Suprapubic skin (tissue), 4 donors: ENCODE results near the gene GUCY1A1. TPM values are rescaled to one million over a fixed set of nuclear protein-coding genes. Genes with fewer than 3 reads are reported as not detected.

Source experiments
- DNase-seq, 2 donors: peaks; one replicate each; pipeline ENCODE4 v3.0.0-alpha.2; 2019; ENCODE audit warnings: low spot score in 2 of 2
- H3K27ac ChIP-seq: fragments of 200-600 bp; sonication (generic); one replicate; pipeline ENCODE4 v1.5.1; 2019
- H3K27me3 ChIP-seq: fragments of 200-600 bp; sonication (generic); one replicate; pipeline ENCODE4 v1.5.1; 2019
- H3K36me3 ChIP-seq: fragments of 200-600 bp; sonication (generic); one replicate; pipeline ENCODE4 v1.5.1; 2019
- H3K4me1 ChIP-seq: fragments of 200-600 bp; sonication (generic); one replicate; pipeline ENCODE4 v1.5.1; 2019
- H3K4me3 ChIP-seq: fragments of 200-600 bp; sonication (generic); one replicate; pipeline ENCODE4 v1.5.1; 2019; ENCODE audit warnings: mild to moderate bottlenecking
- H3K9me3 ChIP-seq: fragments of 200-600 bp; sonication (generic); one replicate; pipeline ENCODE4 v1.5.1; 2019
- CTCF ChIP-seq, 2 donors: fragments of 200-600 bp in 1 of 2; fragments of 450-650 bp in 1 of 2; sonication (generic) in 1 of 2; IDR thresholded peaks; one replicate each; pipeline ENCODE4 v1.5.1; 2016 to 2019; ENCODE audit warnings: antibody characterized with exemption in 2 of 2, mild to moderate bottlenecking in 1 of 2, moderate library complexity in 1 of 2
- EP300 ChIP-seq: sonication (generic); formaldehyde crosslinking; IDR thresholded peaks from one replicate; pipeline ENCODE4 v1.6.1; 2017; ENCODE audit warnings: antibody characterized with exemption
- POLR2A ChIP-seq, 2 donors: fragments of 450-650 bp; IDR thresholded peaks; one replicate each; pipeline ENCODE4 v1.6.1; 2017; ENCODE audit warnings: antibody characterized with exemption in 2 of 2, mild to moderate bottlenecking in 2 of 2, moderate library complexity in 2 of 2
- POLR2AphosphoS5 ChIP-seq, 3 donors: sonication (generic); formaldehyde crosslinking; IDR thresholded peaks; one replicate each; pipeline ENCODE4 v1.6.1; 2017; ENCODE audit warnings: antibody characterized with exemption in 3 of 3
- WGBS: methylation state at CpG from one replicate; pipeline ENCODE4 v1.1.5; 2018; 5-methylcytosine and 5-hydroxymethylcytosine counted together
- total RNA-seq, 4 donors: library from RNA; depleted of rRNA; stranded (reverse); fragments of >200 nt; gene quantifications; one replicate each; pipeline ENCODE4 v1.1.0, GENCODE V29; 2016

GUCY1A1 gene
- total RNA-seq, 4 donors from 2014 or later, result 5.1 to 15.3 (median 8.9) TPM

GRCh38 chr4:155659176-155659575 is 7.5 kb upstream of the GUCY1A1 start:
- 84% methylated on average over 1 of the region's 1 CpG for WGBS
- Histone ChIP-seq H3K4me1 (no peaks in the 10 kb centered on the region), H3K9me3 (no peaks in the 10 kb centered on the region), H3K27ac (no peak overlapping the region), H3K27me3 (no peaks in the 10 kb centered on the region), H3K36me3 (no peaks in the 10 kb centered on the region), H3K4me3 (no peak overlapping the region)
- no peak for TF ChIP-seq CTCF (IDR thresholded peaks at IDR 0.05)
- no peak for TF ChIP-seq POLR2A (IDR thresholded peaks at IDR 0.05)
- TF ChIP-seq POLR2AphosphoS5 (IDR thresholded peaks at IDR 0.05), result no peak
- no peak for TF ChIP-seq EP300
- DNase-seq, result no peak

- no peak overlapping the region for H3K27ac ChIP-seq
- no peaks in the 10 kb centered on the region for H3K36me3 ChIP-seq
- H3K4me3 ChIP-seq, result no peak overlapping the region
- no peaks in the 10 kb centered on the region for H3K27me3 ChIP-seq
- H3K9me3 ChIP-seq, result no peaks in the 10 kb centered on the region
- no peaks in the 10 kb centered on the region for H3K4me1 ChIP-seq
- no peak for TF ChIP-seq POLR2A (IDR thresholded peaks at IDR 0.05)
- TF ChIP-seq CTCF (IDR thresholded peaks at IDR 0.05), result no peak
- no peak for TF ChIP-seq POLR2AphosphoS5 (IDR thresholded peaks at IDR 0.05)
- TF ChIP-seq EP300, result no peak
- WGBS, result 60% methylated on average over 2 of the region's 2 CpGs
- no peak for DNase-seq
Observed at GRCh38 chr4:155660436-155660835, 6.2 kb upstream of the GUCY1A1 start.

- H3K27me3 ChIP-seq, result peaks cover 17% of the 10 kb centered on the region
- TF ChIP-seq CTCF (IDR thresholded peaks at IDR 0.05) (no peak), EP300 (no peak), POLR2A (IDR thresholded peaks at IDR 0.05) (no peak), POLR2AphosphoS5 (IDR thresholded peaks at IDR 0.05) (no peak)
- no peak overlapping the region for H3K27ac ChIP-seq
- H3K36me3 ChIP-seq, result no peaks in the 10 kb centered on the region
- 90% methylated on average over 2 of the region's 2 CpGs for WGBS
- DNase-seq, result no peak
- H3K9me3 ChIP-seq, result no peaks in the 10 kb centered on the region
- H3K4me3 ChIP-seq, result no peak overlapping the region
- peaks cover 15% of the 10 kb centered on the region for H3K4me1 ChIP-seq
Observed at GRCh38 chr4:155665054-155665453, 1.6 kb upstream of the GUCY1A1 start.

DNA sequence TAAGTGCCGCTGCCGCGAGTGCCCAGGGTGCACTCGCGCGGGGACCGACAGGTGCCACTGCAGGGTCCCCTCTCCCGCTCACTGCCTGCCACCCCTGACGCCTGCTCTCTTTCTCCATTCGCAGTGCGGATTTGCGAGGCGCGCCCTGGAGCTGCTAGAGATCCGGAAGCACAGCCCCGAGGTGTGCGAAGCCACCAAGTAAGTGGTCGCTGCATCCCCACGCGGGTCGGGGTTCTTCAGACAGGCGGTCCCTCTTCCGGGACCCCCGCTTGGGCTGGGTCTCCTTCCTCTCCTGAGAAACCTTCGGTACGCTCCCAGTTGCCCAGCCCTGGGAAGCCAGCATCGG is 547 bp downstream of the GUCY1A1 start:
- Histone ChIP-seq H3K9me3 (no peaks in the 10 kb centered on the region), H3K36me3 (no peaks in the 10 kb centered on the region), H3K4me3 (peak overlapping the region; percentile 65), H3K4me1 (peaks cover 15% of the 10 kb centered on the region), H3K27me3 (peaks cover 17% of the 10 kb centered on the region), H3K27ac (peak overlapping the region; percentile 86)
- DNase-seq, result peak; percentile 74 to 82
- 0% methylated on average over 7 of the region's 27 CpGs for WGBS
- TF ChIP-seq POLR2AphosphoS5 (IDR thresholded peaks at IDR 0.05) (no peak), POLR2A (IDR thresholded peaks at IDR 0.05) (no peak), CTCF (IDR thresholded peaks at IDR 0.05) (no peak), EP300 (no peak)

DNA sequence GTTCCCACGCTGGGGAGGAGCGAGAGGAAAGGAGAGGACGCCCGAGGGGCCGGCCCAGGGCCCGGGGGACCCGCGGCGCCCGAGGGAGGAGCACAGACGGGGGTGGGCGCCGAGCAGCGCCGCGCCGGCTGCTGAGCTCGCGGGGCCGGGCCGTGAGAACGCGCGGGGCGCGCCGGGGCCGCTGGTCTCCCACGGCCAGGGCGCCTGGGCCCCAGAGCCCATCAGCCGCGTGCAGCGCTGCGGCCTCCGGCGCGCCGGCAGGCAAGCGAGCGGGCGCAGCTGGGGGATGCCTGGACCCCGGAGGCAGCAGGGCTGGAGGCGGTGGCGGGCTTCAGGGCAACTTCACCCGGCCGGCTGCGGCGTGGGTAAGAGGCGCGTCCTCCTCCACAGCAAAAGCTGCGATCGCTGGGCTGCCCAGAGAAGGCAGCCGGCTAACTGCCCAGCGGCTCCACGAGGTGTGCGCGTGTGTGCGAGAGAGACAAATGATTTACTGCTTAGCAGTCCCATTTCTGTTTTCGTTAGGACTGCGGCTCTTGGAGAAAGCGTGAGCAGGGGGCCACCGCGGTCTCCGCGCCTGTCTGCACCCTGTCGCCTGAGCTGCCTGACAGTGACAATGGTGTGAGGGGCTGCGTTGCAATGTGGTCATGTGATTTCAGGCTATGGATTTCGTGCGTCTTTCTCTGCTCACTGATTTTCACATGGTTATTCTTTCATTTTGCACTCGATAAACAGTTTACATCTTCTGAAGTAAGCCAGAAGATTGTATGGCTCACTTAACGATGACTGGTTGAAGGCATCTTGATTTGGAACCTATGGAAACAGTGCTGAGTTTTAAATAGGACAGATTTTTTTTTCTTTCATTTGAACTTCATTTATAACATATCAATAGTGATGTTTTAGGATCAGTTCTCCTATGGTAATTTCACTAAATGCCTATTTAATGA is 1.2 kb downstream of the GUCY1A1 start:
- peak in 1 of 2 donors; percentile 56 for DNase-seq
- 5% methylated on average over 19 of the region's 71 CpGs for WGBS
- no peaks in the 10 kb centered on the region for H3K36me3 ChIP-seq
- H3K27ac ChIP-seq, result peak overlapping the region; percentile 86
- H3K9me3 ChIP-seq, result no peaks in the 10 kb centered on the region
- peaks cover 17% of the 10 kb centered on the region for H3K27me3 ChIP-seq
- H3K4me3 ChIP-seq, result peak overlapping the region; percentile 65
- TF ChIP-seq POLR2A (IDR thresholded peaks at IDR 0.05), result no peak
- TF ChIP-seq CTCF (IDR thresholded peaks at IDR 0.05), result no peak
- TF ChIP-seq POLR2AphosphoS5 (IDR thresholded peaks at IDR 0.05), result no peak
- no peak for TF ChIP-seq EP300
- H3K4me1 ChIP-seq, result peaks cover 15% of the 10 kb centered on the region
